ENCODE results near the gene CEP55.

Gene CEP55

GRCh38 chr10:93550606-93551005 lies 54.2 kb downstream of the CEP55 start:
- no peak overlapping the region for H3K4me3 Mint-ChIP-seq
- H3K27ac Mint-ChIP-seq, result no peak overlapping the region
- intact Hi-C loops (cut with micrococcal nuclease), result loop anchor here (10.0 kb wide), 1 partner anchor 264 kb away; no protein-coding TSS in a partner anchor

GRCh38 chr10:93552780-93553179 lies 56.4 kb downstream of the CEP55 start:
- Mint-ChIP-seq H3K27me3 (peaks cover 4% of the 10 kb centered on the region), H3K27ac (no peak overlapping the region), H3K36me3 (ENCODE audit: low read depth) (no peaks in the 10 kb centered on the region), H3K4me1 (ENCODE audit: low read depth) (peaks cover 32% of the 10 kb centered on the region), H3K9me3 (no peaks in the 10 kb centered on the region), H3K4me3 (no peak overlapping the region)
- intact Hi-C loops (cut with micrococcal nuclease), result loop anchor here (10.0 kb wide), 1 partner anchor 262 kb away; no protein-coding TSS in a partner anchor

More at GRCh38 chr10:93550606-93551005, 54.2 kb downstream of the CEP55 start:
- H3K36me3 Mint-ChIP-seq (ENCODE audit: low read depth), result no peaks in the 10 kb centered on the region
- H3K4me1 Mint-ChIP-seq (ENCODE audit: low read depth), result peaks cover 14% of the 10 kb centered on the region
- no peaks in the 10 kb centered on the region for H3K9me3 Mint-ChIP-seq
- H3K27me3 Mint-ChIP-seq, result peaks cover 12% of the 10 kb centered on the region

DNA sequence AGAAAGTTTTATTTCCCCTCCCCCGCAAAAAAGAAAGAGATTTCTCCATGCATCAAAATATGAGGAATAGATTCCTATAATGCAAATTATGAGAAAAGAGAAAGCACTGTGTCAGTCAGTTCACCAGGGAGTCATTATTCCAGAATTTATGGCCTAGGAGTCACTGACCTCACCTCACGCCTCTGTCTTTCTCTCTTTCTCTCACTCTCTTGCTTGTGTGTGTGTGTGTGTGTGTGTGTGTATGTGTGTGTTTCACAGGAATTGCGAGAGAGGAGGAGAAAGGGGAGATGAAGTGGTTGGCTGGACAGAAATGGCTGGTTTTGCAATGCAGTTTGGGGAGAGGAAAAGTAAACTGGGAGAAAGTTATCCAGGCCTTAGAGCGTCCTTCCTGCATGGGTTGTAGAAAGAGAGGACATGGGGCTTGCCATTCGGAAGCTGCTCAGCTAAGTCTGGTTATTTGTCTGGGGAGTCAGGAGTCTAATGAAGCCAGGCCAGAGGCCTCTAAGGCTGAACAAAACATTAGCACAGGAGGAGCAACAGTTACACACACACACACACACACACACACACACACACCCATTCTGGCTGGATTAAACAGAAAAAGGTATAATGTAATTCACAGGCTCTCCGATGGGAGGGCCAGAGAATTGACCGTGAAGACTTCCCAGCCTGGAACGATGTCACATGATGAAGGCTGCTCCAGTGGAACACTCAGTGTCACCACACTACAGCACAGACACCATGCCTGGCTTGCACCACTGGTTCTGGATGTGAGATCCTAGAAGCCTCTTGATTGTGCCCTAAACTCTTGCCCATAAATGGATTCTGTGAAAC lies 57.3 kb downstream of the CEP55 start:
- intact Hi-C loops (cut with micrococcal nuclease), result loop anchor here (2.0 to 10.0 kb wide), 2 partner anchors 19 to 261 kb away; no protein-coding TSS in a partner anchor
- Mint-ChIP-seq H3K9me3 (no peaks in the 10 kb centered on the region), H3K4me1 (ENCODE audit: low read depth) (peaks cover 32% of the 10 kb centered on the region), H3K27me3 (peaks cover 2% of the 10 kb centered on the region), H3K36me3 (ENCODE audit: low read depth) (no peaks in the 10 kb centered on the region), H3K4me3 (no peak overlapping the region), H3K27ac (peak overlapping the region; percentile 33)

DNA sequence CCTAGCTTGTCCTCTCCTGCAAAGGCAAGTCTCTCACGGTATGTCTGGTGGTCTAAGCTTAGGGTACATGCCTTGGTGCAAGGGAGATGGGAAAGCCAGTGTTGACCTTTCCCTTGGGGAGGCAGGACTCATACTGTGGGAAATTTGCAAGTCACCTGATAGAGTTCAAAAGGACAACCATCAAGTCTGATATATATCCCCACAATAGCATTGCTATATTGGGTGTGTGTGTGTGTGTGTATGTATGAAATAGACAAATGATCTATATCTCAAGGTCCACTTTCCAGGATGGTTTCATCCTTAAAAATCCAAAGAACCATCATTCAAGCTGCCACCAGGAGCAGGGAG lies 57.9 kb downstream of the CEP55 start:
- intact Hi-C loops (cut with micrococcal nuclease), result loop anchor here (2.0 to 10.0 kb wide), 2 partner anchors 19 to 261 kb away; no protein-coding TSS in a partner anchor
- Mint-ChIP-seq H3K4me1 (ENCODE audit: low read depth) (peaks cover 32% of the 10 kb centered on the region), H3K27ac (peak overlapping the region; percentile 93), H3K4me3 (no peak overlapping the region), H3K36me3 (ENCODE audit: low read depth) (no peaks in the 10 kb centered on the region), H3K9me3 (no peaks in the 10 kb centered on the region), H3K27me3 (no peaks in the 10 kb centered on the region)

GRCh38 chr10:93554760-93555432 lies 58.5 kb downstream of the CEP55 start:
- Mint-ChIP-seq H3K27me3 (no peaks in the 10 kb centered on the region), H3K27ac (peak overlapping the region; percentile 93), H3K9me3 (no peaks in the 10 kb centered on the region), H3K4me3 (peak overlapping the region; percentile 20), H3K36me3 (ENCODE audit: low read depth) (no peaks in the 10 kb centered on the region), H3K4me1 (ENCODE audit: low read depth) (peaks cover 32% of the 10 kb centered on the region)
- intact Hi-C loops (cut with micrococcal nuclease), result loop anchor here (1.0 to 10.0 kb wide), 3 partner anchors 18 to 260 kb away; no protein-coding TSS in a partner anchor

- intact Hi-C loops (cut with micrococcal nuclease), result loop anchor here (10.0 kb wide), 1 partner anchor 255 kb away; no protein-coding TSS in a partner anchor
- Mint-ChIP-seq H3K9me3 (no peaks in the 10 kb centered on the region), H3K27ac (no peak overlapping the region), H3K36me3 (ENCODE audit: low read depth) (no peaks in the 10 kb centered on the region), H3K4me1 (ENCODE audit: low read depth) (peaks cover 30% of the 10 kb centered on the region), H3K27me3 (peaks cover 5% of the 10 kb centered on the region), H3K4me3 (no peak overlapping the region)
Measured at GRCh38 chr10:93559490-93559889, 63.1 kb downstream of the CEP55 start.

GRCh38 chr10:93560541-93560940 lies 64.1 kb downstream of the CEP55 start:
- H3K36me3 Mint-ChIP-seq (ENCODE audit: low read depth), result no peaks in the 10 kb centered on the region
- no peaks in the 10 kb centered on the region for H3K9me3 Mint-ChIP-seq
- intact Hi-C loops (cut with micrococcal nuclease), result loop anchor here (10.0 kb wide), 1 partner anchor 54 kb away; the partner anchor contains the start of gene PDE6C
- H3K4me1 Mint-ChIP-seq (ENCODE audit: low read depth), result peaks cover 30% of the 10 kb centered on the region
- H3K27me3 Mint-ChIP-seq, result peaks cover 5% of the 10 kb centered on the region
- no peak overlapping the region for H3K4me3 Mint-ChIP-seq
- no peak overlapping the region for H3K27ac Mint-ChIP-seq

DNA sequence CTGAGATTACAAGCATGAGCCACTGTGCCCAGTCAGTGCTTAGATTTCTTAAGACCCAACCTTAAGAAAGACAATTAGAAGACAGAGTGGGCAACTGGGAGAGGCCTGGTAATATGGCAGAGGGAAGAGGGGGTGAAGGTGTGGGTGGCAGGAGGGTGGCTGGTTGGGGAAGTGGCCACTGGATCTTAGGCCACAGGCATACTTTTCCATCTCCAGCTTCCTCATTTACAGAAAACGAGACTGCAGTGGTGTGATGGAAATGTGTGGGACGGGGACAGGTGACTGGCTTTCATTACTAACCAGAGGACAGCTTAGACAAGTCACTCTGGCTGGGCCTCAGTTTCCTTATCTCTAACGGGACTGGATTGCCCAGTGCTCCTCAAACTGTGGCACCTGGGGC lies 69.0 kb downstream of the CEP55 start:
- intact Hi-C loops (cut with micrococcal nuclease), result loop anchor here (10.0 kb wide), 1 partner anchor 49 kb away; the partner anchor contains the start of gene PDE6C
- no peaks in the 10 kb centered on the region for H3K9me3 Mint-ChIP-seq
- peaks cover 49% of the 10 kb centered on the region for H3K4me1 Mint-ChIP-seq (ENCODE audit: low read depth)
- no peak overlapping the region for H3K4me3 Mint-ChIP-seq
- peaks cover 43% of the 10 kb centered on the region for H3K27me3 Mint-ChIP-seq
- H3K27ac Mint-ChIP-seq, result peak overlapping the region; percentile 14
- H3K36me3 Mint-ChIP-seq (ENCODE audit: low read depth), result peaks cover 10% of the 10 kb centered on the region

- peak within 1 kb of the TSS; percentile 89 for H3K4me3 Mint-ChIP-seq
Measured at GRCh38 chr10:93566435-93567276, 70.2 kb downstream of the CEP55 start, which contains the start of gene FFAR4. FFAR4 (plus strand) TSS chr10:93566665; CDS start chr10:93566721, 56 bp downstream.

DNA sequence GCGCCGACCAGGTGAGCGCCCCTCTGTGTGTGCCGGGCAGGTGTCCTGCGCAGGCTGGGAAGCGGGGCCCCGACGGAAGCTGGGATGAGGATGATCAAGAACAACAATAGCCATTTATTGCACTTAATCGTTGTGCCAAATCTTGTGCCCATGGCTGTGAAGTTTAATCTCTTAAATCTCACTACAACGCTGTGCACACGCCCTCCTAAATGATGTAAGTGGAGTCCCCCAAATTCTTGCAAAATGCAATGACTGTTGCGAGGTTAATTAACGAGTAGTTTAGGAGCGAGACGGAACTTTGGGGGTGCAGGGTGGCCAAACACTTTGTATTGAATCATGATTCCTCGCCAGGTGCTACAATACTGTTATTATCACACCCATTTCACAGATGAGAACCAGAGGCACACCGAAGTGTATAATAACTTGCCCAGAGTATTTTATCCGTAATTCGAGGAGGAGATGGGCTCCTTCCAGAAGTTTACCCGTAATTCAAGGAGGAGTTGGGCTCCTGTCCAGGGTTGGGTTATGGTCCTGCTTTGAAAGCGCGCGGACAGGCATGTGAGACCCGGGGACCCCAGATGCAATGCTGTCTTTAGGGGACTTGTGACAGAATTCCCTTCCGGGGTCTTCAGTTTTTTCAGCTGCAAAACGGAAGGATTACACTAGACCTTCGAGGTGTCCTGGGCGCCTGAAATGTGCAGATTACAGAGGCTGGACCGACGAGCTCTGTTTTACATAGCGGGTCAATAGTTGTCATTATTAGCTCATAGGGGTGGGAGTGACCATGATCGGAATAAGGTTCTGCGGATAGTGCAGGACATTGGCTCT lies 71.1 kb downstream of the CEP55 start:
- H3K36me3 Mint-ChIP-seq (ENCODE audit: low read depth), result peaks cover 10% of the 10 kb centered on the region
- intact Hi-C loops (cut with micrococcal nuclease), result loop anchor here (10.0 kb wide), 1 partner anchor 47 kb away; the partner anchor contains the start of gene PDE6C
- peaks cover 40% of the 10 kb centered on the region for H3K27me3 Mint-ChIP-seq
- H3K4me3 Mint-ChIP-seq, result peak overlapping the region; percentile 89
- peak overlapping the region; percentile 63 for H3K27ac Mint-ChIP-seq
- H3K4me1 Mint-ChIP-seq (ENCODE audit: low read depth), result peaks cover 66% of the 10 kb centered on the region
- no peaks in the 10 kb centered on the region for H3K9me3 Mint-ChIP-seq

More at GRCh38 chr10:93566435-93567276, 70.2 kb downstream of the CEP55 start, which contains the start of gene FFAR4:
- intact Hi-C loops (cut with micrococcal nuclease), result loop anchor here (10.0 kb wide), 1 partner anchor 48 kb away; the partner anchor contains the start of gene PDE6C
- peak within 1 kb of the TSS; percentile 63 for H3K27ac Mint-ChIP-seq
- H3K9me3 Mint-ChIP-seq, result no peaks in the 10 kb centered on the region
- H3K27me3 Mint-ChIP-seq, result peaks cover 40% of the 10 kb centered on the region
- H3K36me3 Mint-ChIP-seq (ENCODE audit: low read depth), result peaks cover 10% of the 10 kb centered on the region
- peaks cover 58% of the 10 kb centered on the region for H3K4me1 Mint-ChIP-seq (ENCODE audit: low read depth)

DNA sequence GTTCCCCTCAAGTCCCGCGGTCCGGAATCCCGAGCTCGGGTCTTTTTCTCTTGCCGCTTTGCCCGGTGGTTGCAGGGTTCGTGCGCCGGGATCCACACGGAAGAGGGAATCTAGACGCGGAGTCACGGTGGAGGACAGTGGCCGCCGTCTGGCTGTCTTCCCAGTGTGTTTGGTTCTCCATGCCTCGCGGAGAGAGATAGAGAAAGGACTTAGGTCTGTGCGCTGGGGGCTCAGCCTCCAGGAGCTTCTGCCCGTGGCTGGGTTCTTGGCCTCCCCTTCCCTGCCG lies 71.6 kb downstream of the CEP55 start:
- Mint-ChIP-seq H3K4me3 (peak overlapping the region; percentile 89), H3K27ac (peak overlapping the region; percentile 45), H3K36me3 (ENCODE audit: low read depth) (peaks cover 10% of the 10 kb centered on the region), H3K9me3 (no peaks in the 10 kb centered on the region), H3K27me3 (peaks cover 40% of the 10 kb centered on the region), H3K4me1 (ENCODE audit: low read depth) (peaks cover 71% of the 10 kb centered on the region)
- intact Hi-C loops (cut with micrococcal nuclease), result loop anchor here (10.0 kb wide), 1 partner anchor 47 kb away; the partner anchor contains the start of gene PDE6C

GRCh38 chr10:93570383-93570782 lies 74.0 kb downstream of the CEP55 start:
- peaks cover 40% of the 10 kb centered on the region for H3K27me3 Mint-ChIP-seq
- no peak overlapping the region for H3K27ac Mint-ChIP-seq
- intact Hi-C loops (cut with micrococcal nuclease), result no loop called here
- no peaks in the 10 kb centered on the region for H3K9me3 Mint-ChIP-seq
- H3K4me1 Mint-ChIP-seq (ENCODE audit: low read depth), result peaks cover 84% of the 10 kb centered on the region
- no peak overlapping the region for H3K4me3 Mint-ChIP-seq
- H3K36me3 Mint-ChIP-seq (ENCODE audit: low read depth), result peaks cover 10% of the 10 kb centered on the region
